ENCODE measurements around the gene PAFAH2.

- TF ChIP-seq BACH1 (IDR thresholded peaks at IDR 0.05; ENCODE audit: low read length) (no peak), POLR2A (IDR thresholded peaks at IDR 0.05; ENCODE audit: control extremely low read depth in 1 of 2, low read depth in 2 of 2, low read length in 2 of 2) (no peak), SIX5 (IDR thresholded peaks at IDR 0.05; ENCODE audit: low read depth, low read length) (no peak), ATF3 (IDR thresholded peaks at IDR 0.05; ENCODE audit: insufficient read depth, low read depth, low read length) (no peak), CTCF (IDR thresholded peaks at IDR 0.05; ENCODE audit: control extremely low read depth in 1 of 3, insufficient read depth in 1 of 3, low read depth in 1 of 3, low read length in 3 of 3) (no peak), EP300 (IDR thresholded peaks at IDR 0.05; ENCODE audit: borderline replicate concordance in 1 of 2, low read depth in 2 of 2, low read length in 2 of 2) (no peak), BRCA1 (IDR thresholded peaks at IDR 0.05; ENCODE audit: low read depth, low read length) (no peak), RFX5 (IDR thresholded peaks at IDR 0.05; ENCODE audit: borderline replicate concordance, low read depth, low read length) (no peak), E2F6 (IDR thresholded peaks at IDR 0.05) (no peak)
- TF ChIP-seq, protein P1, sequence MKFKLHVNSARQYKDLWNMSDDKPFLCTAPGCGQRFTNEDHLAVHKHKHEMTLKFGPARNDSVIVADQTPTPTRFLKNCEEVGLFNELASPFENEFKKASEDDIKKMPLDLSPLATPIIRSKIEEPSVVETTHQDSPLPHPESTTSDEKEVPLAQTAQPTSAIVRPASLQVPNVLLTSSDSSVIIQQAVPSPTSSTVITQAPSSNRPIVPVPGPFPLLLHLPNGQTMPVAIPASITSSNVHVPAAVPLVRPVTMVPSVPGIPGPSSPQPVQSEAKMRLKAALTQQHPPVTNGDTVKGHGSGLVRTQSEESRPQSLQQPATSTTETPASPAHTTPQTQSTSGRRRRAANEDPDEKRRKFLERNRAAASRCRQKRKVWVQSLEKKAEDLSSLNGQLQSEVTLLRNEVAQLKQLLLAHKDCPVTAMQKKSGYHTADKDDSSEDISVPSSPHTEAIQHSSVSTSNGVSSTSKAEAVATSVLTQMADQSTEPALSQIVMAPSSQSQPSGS (IDR thresholded peaks at IDR 0.05; ENCODE audit: low read length), result no peak
Observed at GRCh38 chr1:25944986-25945385, 52.9 kb downstream of the PAFAH2 start.

Data from H1 (cell line).